K562 (cell line): ENCODE measurements around the gene LRRC43. TPM values are rescaled to one million over a fixed set of nuclear protein-coding genes. Genes with fewer than 3 reads are reported as not detected.

Experiments
- ATAC-seq: fragments of 200-7000 bp; cut with Tn5 transposase; 3 replicates; pipeline ENCODE4 v1.9.1; 2020; ENCODE audit warnings: moderate library complexity
- BruUV-seq: library from RNA; stranded (reverse); fragments of 400-500 nt; replicated peaks from 2 replicates; lab custom pipeline; 2021; lab: Mats Ljungman, UMichigan
- CTCF ChIA-PET: fragments of 300-600 bp; formaldehyde crosslinking; extraction: SDS; loops from one replicate; lab custom pipeline; 2021; ENCODE audit warnings: low intra/inter-chr PET ratio; lab: Yijun Ruan, JAX
- POLR2A ChIA-PET: fragments of 300-600, 350-650 bp; sonication (Branson Sonifier 250); formaldehyde crosslinking; extraction: SDS; loops from one replicate; lab custom pipeline; 2021; ENCODE audit warnings: antibody characterized with exemption, inconsistent platforms; lab: Yijun Ruan, JAX
- DNase-seq, 4 experiments: peaks; one replicate each; pipeline versions ENCODE4 v3.0.0 to v3.0.0-alpha.2; 2011 to 2018; ENCODE audit warnings: low spot score in 3 of 4, mixed read lengths in 3 of 4; ENCODE audit errors: extremely low read depth in 1 of 4
- FAIRE-seq: peaks from 2 replicates; lab custom pipeline; 2011; peaks lifted over from hg19 to GRCh38; lab: Jason Lieb, UNC
- H2AFZ ChIP-seq: 2 replicates; pipeline ENCODE4 v1.6.0; 2011; ENCODE audit warnings: low read depth, low read length, control low read depth, inconsistent platforms
- H3K27ac ChIP-seq: fragments of 200-600 bp; 3 replicates; pipeline ENCODE4 v1.8.0; 2011; ENCODE audit warnings: low read depth, mild to moderate bottlenecking, control low read depth, inconsistent platforms, low read length, moderate library complexity, mixed read lengths; ENCODE audit errors: extremely low read depth
- H3K27me3 ChIP-seq, 2 experiments: fragments of 300-600 bp in 1 of 2; 2 replicates in 1 of 2; 3 replicates in 1 of 2; pipeline versions ENCODE4 v1.6.0 to v1.8.0; 2011; ENCODE audit warnings: inconsistent platforms in 2 of 2, low read length in 2 of 2, mild to moderate bottlenecking in 1 of 2, mixed read lengths in 1 of 2, moderate library complexity in 1 of 2; ENCODE audit not compliant: control insufficient read depth in 2 of 2, insufficient read depth in 2 of 2
- H3K36me3 ChIP-seq: fragments of 300-600 bp; 3 replicates; pipeline ENCODE4 v1.8.0; 2011; ENCODE audit warnings: mild to moderate bottlenecking, low read length, inconsistent platforms; ENCODE audit not compliant: control insufficient read depth, insufficient read depth
- H3K4me1 ChIP-seq, 2 experiments: fragments of 200-600 bp in 1 of 2; replicated peaks in 1 of 2; 2 replicates in 1 of 2; 3 replicates in 1 of 2; pipeline versions ENCODE4 v1.5.1 to v1.8.0; 2011; ENCODE audit warnings: inconsistent platforms in 2 of 2, low read length in 2 of 2, mild to moderate bottlenecking in 1 of 2, mixed read lengths in 1 of 2, moderate library complexity in 1 of 2; ENCODE audit not compliant: control insufficient read depth in 2 of 2, insufficient read depth in 2 of 2
- H3K4me2 ChIP-seq: 2 replicates; pipeline ENCODE4 v1.6.1; 2011; ENCODE audit warnings: low read length, control low read depth, inconsistent platforms, mixed read lengths; ENCODE audit not compliant: insufficient read depth
- H3K4me3 ChIP-seq: fragments of 200-600 bp; sonication (generic), shearing (Covaris generic); 2 replicates; pipeline ENCODE4 v1.5.1; 2016; ENCODE audit warnings: control low read depth, inconsistent platforms
- H3K79me2 ChIP-seq: fragments of 200-600 bp; 3 replicates; pipeline ENCODE4 v1.8.0; 2011; ENCODE audit warnings: low read length, inconsistent platforms; ENCODE audit not compliant: control insufficient read depth, insufficient read depth
- H3K9ac ChIP-seq, 2 experiments: 2 replicates each; pipeline versions ENCODE4 v1.6.0 to v1.6.1; 2011; ENCODE audit warnings: low read depth in 2 of 2, low read length in 2 of 2, control low read depth in 1 of 2, inconsistent platforms in 1 of 2, mild to moderate bottlenecking in 1 of 2, mixed read lengths in 1 of 2; ENCODE audit not compliant: insufficient read depth in 1 of 2
- H3K9me1 ChIP-seq: one replicate; pipeline ENCODE4 v1.6.0; 2011; ENCODE audit warnings: inconsistent platforms, mild to moderate bottlenecking, low read length, moderate library complexity; ENCODE audit not compliant: control insufficient read depth, insufficient read depth
- H3K9me3 ChIP-seq: replicated peaks from 2 replicates; pipeline ENCODE4 v1.5.1; 2011; ENCODE audit warnings: low read depth, low read length, inconsistent platforms; ENCODE audit not compliant: control insufficient read depth, insufficient read depth
- H4K20me1 ChIP-seq: replicated peaks from 2 replicates; pipeline ENCODE4 v1.6.1; 2011; ENCODE audit warnings: low read length, inconsistent platforms, mixed read lengths; ENCODE audit not compliant: control insufficient read depth, insufficient read depth
- ETV1 ChIP-seq: fragments of 450-650 bp; conservative IDR thresholded peaks from 2 replicates; pipeline ENCODE4 v1.6.1; 2016; ENCODE audit warnings: missing genetic modification characterization, control low read depth, low read depth, missing compliant biosample characterization
- HNRNPL ChIP-seq: fragments of 200-400 bp; formaldehyde crosslinking; IDR thresholded peaks from 2 replicates; pipeline ENCODE4 v1.6.1; 2017; ENCODE audit warnings: low read depth, mild to moderate bottlenecking, low read length
- KDM1A ChIP-seq, 2 experiments: fragments of 450-650 bp; IDR thresholded peaks; 2 replicates each; pipeline ENCODE4 v1.6.1; 2016; ENCODE audit warnings: mild to moderate bottlenecking in 2 of 2
- KLF10 ChIP-seq: fragments of 250-450 bp; sonication (Bioruptor Pico); IDR thresholded peaks from 2 replicates; pipeline ENCODE4 v1.6.1; 2021; ENCODE audit warnings: matching md5 sums
- NCOA1 ChIP-seq: fragments of 450-650 bp; IDR thresholded peaks from 2 replicates; pipeline ENCODE4 v1.6.1; 2016; ENCODE audit warnings: low read depth
- ZNF143 ChIP-seq: sonication (generic); formaldehyde crosslinking; IDR thresholded peaks from 2 replicates; pipeline ENCODE4 v1.9.0; 2022; ENCODE audit warnings: mild to moderate bottlenecking, missing genetic modification reagents
- ZNF431 ChIP-seq: sonication (generic); formaldehyde crosslinking; IDR thresholded peaks from 2 replicates; pipeline ENCODE4 v1.8.0; 2022; ENCODE audit warnings: mild to moderate bottlenecking, missing genetic modification reagents
- WGBS: fragments of 100-300 bp; shearing (Covaris generic); methylation state at CpG from one replicate; pipeline ENCODE4 v1.1.6; 2016; ENCODE audit warnings: low coverage, mixed read lengths; ENCODE audit not compliant: insufficient coverage; ENCODE audit errors: missing lambda C conversion rate; 5-methylcytosine and 5-hydroxymethylcytosine counted together
- in situ Hi-C: fragments of 300-500 bp; cut with MboI; formaldehyde crosslinking; loops from 4 replicates; pipeline ENCODE4 v1.15.0; 2018; ENCODE audit warnings: inconsistent platforms, mixed read lengths
- intact Hi-C: fragments of 100-400 bp; cut with micrococcal nuclease; formaldehyde crosslinking; loops from 2 replicates; pipeline ENCODE4 v1.14.2; 2022
- polyA plus RNA-seq, 8 experiments: library from polyadenylated mRNA; depleted of rRNA in 4 of 8; stranded (reverse) in 5 of 8; unstranded in 3 of 8; fragments of >200 nt; fragmentation: Nextera tagmentation in 2 of 8; fragmentation: Illumina TruSeq in 1 of 8; extraction: Ambion mirVana in 2 of 8; extraction: Trizol in 1 of 8; gene quantifications; 2 replicates each; pipeline versions ENCODE4 v1.2.1 to v1.2.3, GENCODE V29; 2011 to 2014; ENCODE audit warnings: inconsistent platforms in 1 of 8, missing spikeins in 1 of 8
- total RNA-seq, 7 experiments: library from RNA; depleted of rRNA in 6 of 7; stranded (reverse); fragments of >200 nt in 6 of 7; fragmentation: Illumina TruSeq in 2 of 7; extraction: Trizol in 2 of 7; gene quantifications; 2 replicates each; pipeline versions ENCODE4 v1.2.1 to v1.2.3, GENCODE V29; 2011 to 2021; ENCODE audit warnings: low replicate concordance in 1 of 7
- TF ChIP-seq, protein P1 (sequence below): sonication (generic); formaldehyde crosslinking; IDR thresholded peaks from 2 replicates; pipeline ENCODE4 v1.8.0; 2023; ENCODE audit warnings: missing genetic modification reagents, mild to moderate bottlenecking, borderline replicate concordance
- TF ChIP-seq, protein P2 (sequence below), 2 experiments: fragments of 450-650 bp in 1 of 2; sonication (generic) in 1 of 2; formaldehyde crosslinking; conservative IDR thresholded peaks; 2 replicates each; pipeline versions ENCODE4 v1.4.0 to v1.8.1; 2020 to 2022; ENCODE audit warnings: mild to moderate bottlenecking in 1 of 2, missing genetic modification reagents in 1 of 2

The LRRC43 gene
- total and polyA plus RNA-seq, 9 of the 15 experiments (the other 6 are each of a cell fraction or from before 2014, with no cell fraction given), result 0.19 TPM; not detected in 8

DNA sequence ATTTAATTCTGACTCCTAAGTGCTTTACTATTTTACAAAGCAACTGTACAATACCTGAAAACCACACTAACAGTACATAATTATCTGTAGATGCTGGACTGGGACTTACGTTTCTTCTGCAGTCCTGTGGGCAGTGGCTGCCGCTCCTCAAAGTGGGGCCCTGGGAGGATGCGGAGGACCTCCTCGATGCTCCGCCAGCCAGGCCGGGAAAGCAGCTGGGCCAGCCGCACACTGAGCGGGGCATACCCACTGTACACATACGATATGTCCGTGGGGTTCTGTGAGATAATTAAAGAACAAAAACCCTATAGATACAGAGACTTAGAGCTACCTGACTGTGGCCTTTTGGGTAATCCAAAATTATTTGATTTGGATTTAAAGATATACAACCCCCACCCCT lies 49.8 kb downstream of the LRRC43 start:
- intact Hi-C loops, result no loop called here
- CTCF ChIA-PET, result no interaction called here

DNA sequence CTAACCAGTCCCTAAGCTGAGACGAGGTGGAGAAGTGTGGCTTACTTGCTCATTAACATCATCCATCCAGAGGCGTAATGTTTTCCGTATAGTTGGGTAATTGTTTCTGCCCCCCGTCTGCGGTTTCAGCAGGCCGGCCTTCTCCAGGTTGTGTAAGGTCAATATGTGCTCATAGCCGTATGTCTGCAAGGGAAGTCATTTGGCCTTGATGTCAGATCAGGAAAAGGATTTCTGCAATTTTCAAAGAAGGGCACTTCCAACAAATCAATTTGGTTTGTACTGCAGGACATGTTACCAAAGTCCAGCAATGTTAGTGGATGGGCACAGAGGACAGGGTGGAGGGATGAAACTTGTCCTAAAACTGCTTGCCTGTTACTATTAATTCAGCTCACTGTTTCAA lies 52.8 kb downstream of the LRRC43 start:
- no peak overlapping the region for H3K27ac ChIP-seq
- FAIRE-seq (no peak), ATAC-seq (no peak), DNase-seq (no peak)
- H3K4me2 ChIP-seq, result no peak overlapping the region
- H3K9ac ChIP-seq, result no peak overlapping the region
- WGBS, result 89% methylated on average over 6 of the region's 7 CpGs
- intact Hi-C loops, result no loop called here
- no TSS peak for BruUV-seq
- peaks cover 51% of the 10 kb centered on the region for H3K36me3 ChIP-seq
- H3K9me1 ChIP-seq, result no peaks in the 10 kb centered on the region
- POLR2A ChIA-PET, result interaction anchor here (1.1 kb wide), 1 partner anchor 9 kb away, joined by 3 read pairs; no protein-coding TSS in a partner anchor
- H3K9me3 ChIP-seq, result no peaks in the 10 kb centered on the region
- H2AFZ ChIP-seq, result no peak overlapping the region
- H4K20me1 ChIP-seq, result no peaks in the 10 kb centered on the region
- H3K4me1 ChIP-seq, result no peaks in the 10 kb centered on the region
- CTCF ChIA-PET, result no interaction called here
- H3K27me3 ChIP-seq, result no peaks in the 10 kb centered on the region
- H3K79me2 ChIP-seq, result no peaks in the 10 kb centered on the region
- in situ Hi-C loops, result no loop called here
- H3K4me3 ChIP-seq, result no peak overlapping the region
- TF ChIP-seq, protein P1, sequence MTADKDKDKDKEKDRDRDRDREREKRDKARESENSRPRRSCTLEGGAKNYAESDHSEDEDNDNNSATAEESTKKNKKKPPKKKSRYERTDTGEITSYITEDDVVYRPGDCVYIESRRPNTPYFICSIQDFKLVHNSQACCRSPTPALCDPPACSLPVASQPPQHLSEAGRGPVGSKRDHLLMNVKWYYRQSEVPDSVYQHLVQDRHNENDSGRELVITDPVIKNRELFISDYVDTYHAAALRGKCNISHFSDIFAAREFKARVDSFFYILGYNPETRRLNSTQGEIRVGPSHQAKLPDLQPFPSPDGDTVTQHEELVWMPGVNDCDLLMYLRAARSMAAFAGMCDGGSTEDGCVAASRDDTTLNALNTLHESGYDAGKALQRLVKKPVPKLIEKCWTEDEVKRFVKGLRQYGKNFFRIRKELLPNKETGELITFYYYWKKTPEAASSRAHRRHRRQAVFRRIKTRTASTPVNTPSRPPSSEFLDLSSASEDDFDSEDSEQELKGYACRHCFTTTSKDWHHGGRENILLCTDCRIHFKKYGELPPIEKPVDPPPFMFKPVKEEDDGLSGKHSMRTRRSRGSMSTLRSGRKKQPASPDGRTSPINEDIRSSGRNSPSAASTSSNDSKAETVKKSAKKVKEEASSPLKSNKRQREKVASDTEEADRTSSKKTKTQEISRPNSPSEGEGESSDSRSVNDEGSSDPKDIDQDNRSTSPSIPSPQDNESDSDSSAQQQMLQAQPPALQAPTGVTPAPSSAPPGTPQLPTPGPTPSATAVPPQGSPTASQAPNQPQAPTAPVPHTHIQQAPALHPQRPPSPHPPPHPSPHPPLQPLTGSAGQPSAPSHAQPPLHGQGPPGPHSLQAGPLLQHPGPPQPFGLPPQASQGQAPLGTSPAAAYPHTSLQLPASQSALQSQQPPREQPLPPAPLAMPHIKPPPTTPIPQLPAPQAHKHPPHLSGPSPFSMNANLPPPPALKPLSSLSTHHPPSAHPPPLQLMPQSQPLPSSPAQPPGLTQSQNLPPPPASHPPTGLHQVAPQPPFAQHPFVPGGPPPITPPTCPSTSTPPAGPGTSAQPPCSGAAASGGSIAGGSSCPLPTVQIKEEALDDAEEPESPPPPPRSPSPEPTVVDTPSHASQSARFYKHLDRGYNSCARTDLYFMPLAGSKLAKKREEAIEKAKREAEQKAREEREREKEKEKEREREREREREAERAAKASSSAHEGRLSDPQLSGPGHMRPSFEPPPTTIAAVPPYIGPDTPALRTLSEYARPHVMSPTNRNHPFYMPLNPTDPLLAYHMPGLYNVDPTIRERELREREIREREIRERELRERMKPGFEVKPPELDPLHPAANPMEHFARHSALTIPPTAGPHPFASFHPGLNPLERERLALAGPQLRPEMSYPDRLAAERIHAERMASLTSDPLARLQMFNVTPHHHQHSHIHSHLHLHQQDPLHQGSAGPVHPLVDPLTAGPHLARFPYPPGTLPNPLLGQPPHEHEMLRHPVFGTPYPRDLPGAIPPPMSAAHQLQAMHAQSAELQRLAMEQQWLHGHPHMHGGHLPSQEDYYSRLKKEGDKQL (CRISPR knock-in tag), result no peak
- TF ChIP-seq KLF10 (CRISPR knock-in tag) (no peak), NCOA1 (no peak), ETV1 (no peak), ZNF431 (no peak), HNRNPL (no peak), KDM1A (IDR thresholded peaks at IDR 0.05) (no peak)
- TF ChIP-seq, protein P2, sequence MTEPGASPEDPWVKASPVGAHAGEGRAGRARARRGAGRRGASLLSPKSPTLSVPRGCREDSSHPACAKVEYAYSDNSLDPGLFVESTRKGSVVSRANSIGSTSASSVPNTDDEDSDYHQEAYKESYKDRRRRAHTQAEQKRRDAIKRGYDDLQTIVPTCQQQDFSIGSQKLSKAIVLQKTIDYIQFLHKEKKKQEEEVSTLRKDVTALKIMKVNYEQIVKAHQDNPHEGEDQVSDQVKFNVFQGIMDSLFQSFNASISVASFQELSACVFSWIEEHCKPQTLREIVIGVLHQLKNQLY (CRISPR knock-in tag; conservative IDR thresholded peaks at IDR 0.05), result no peak

More for the DNA sequence above, 49.8 kb downstream of the LRRC43 start:
- H3K9me1 ChIP-seq, result no peaks in the 10 kb centered on the region
- H3K9ac ChIP-seq, result no peak overlapping the region
- no peaks in the 10 kb centered on the region for H4K20me1 ChIP-seq
- no peak overlapping the region for H2AFZ ChIP-seq
- H3K4me2 ChIP-seq, result no peak overlapping the region
- no peak overlapping the region for H3K27ac ChIP-seq
- 89% methylated on average over 10 of the region's 10 CpGs for WGBS
- H3K79me2 ChIP-seq, result no peaks in the 10 kb centered on the region
- H3K4me1 ChIP-seq, result no peaks in the 10 kb centered on the region
- FAIRE-seq (no peak), DNase-seq (no peak), ATAC-seq (no peak)
- no peak for TF ChIP-seq ZNF143 (CRISPR knock-in tag)
- H3K9me3 ChIP-seq, result no peaks in the 10 kb centered on the region
- H3K4me3 ChIP-seq, result no peak overlapping the region
- in situ Hi-C loops, result no loop called here
- POLR2A ChIA-PET, result interaction anchor here (1.5 kb wide), 1 partner anchor 11 kb away, joined by 3 read pairs; no protein-coding TSS in a partner anchor
- peaks cover 40% of the 10 kb centered on the region for H3K36me3 ChIP-seq
- BruUV-seq, result no TSS peak
- no peaks in the 10 kb centered on the region for H3K27me3 ChIP-seq
